ENCODE data around the gene CSTF2. TPM values are rescaled to one million over a fixed set of nuclear protein-coding genes. Genes with fewer than 3 reads are reported as not detected.

CSTF2 gene
- total and polyA plus RNA-seq, 2 experiments from 2014 or later, result 12.2 to 13.0 TPM

- DNase-seq (ENCODE audit: low spot score), result no peak
- Histone ChIP-seq H3K4me3 (no peak overlapping the region), H3K79me2 (no peaks in the 10 kb centered on the region), H2AFZ (no peak overlapping the region), H3K4me2 (no peak overlapping the region), H3K9me2 (replicated peaks; ENCODE audit: insufficient read depth) (no peaks in the 10 kb centered on the region), H4K20me1 (ENCODE audit: insufficient read depth, poor library complexity, severe bottlenecking) (no peaks in the 10 kb centered on the region), H3K4me1 (ENCODE audit: insufficient read depth) (no peaks in the 10 kb centered on the region), H3K27me3 (no peaks in the 10 kb centered on the region), H3K9me3 (ENCODE audit: low read depth) (no peaks in the 10 kb centered on the region), H3K27ac (no peak overlapping the region), H3K36me3 (replicated peaks; ENCODE audit: insufficient read depth, low read depth) (no peaks in the 10 kb centered on the region)
- TF ChIP-seq EZH2 (IDR thresholded peaks at IDR 0.05; ENCODE audit: borderline replicate concordance) (no peak), EZH2phosphoT487 (IDR thresholded peaks at IDR 0.05; ENCODE audit: low read depth, severe bottlenecking, unreplicated experiment) (no peak)
- TF ChIP-seq, protein P1, sequence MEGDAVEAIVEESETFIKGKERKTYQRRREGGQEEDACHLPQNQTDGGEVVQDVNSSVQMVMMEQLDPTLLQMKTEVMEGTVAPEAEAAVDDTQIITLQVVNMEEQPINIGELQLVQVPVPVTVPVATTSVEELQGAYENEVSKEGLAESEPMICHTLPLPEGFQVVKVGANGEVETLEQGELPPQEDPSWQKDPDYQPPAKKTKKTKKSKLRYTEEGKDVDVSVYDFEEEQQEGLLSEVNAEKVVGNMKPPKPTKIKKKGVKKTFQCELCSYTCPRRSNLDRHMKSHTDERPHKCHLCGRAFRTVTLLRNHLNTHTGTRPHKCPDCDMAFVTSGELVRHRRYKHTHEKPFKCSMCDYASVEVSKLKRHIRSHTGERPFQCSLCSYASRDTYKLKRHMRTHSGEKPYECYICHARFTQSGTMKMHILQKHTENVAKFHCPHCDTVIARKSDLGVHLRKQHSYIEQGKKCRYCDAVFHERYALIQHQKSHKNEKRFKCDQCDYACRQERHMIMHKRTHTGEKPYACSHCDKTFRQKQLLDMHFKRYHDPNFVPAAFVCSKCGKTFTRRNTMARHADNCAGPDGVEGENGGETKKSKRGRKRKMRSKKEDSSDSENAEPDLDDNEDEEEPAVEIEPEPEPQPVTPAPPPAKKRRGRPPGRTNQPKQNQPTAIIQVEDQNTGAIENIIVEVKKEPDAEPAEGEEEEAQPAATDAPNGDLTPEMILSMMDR (IDR thresholded peaks at IDR 0.05; ENCODE audit: poor library complexity), result no peak
- WGBS (ENCODE audit: low lambda C conversion rate, missing lambda C conversion rate), result 93% methylated on average over 9 of the region's 9 CpGs
Measured at GRCh38 chrX:100830547-100830946, 10.4 kb downstream of the CSTF2 start.

GRCh38 chrX:100831219-100831946 is 11.2 kb downstream of the CSTF2 start:
- Histone ChIP-seq H3K4me3 (no peak overlapping the region), H3K4me1 (ENCODE audit: insufficient read depth) (no peaks in the 10 kb centered on the region), H2AFZ (no peak overlapping the region), H3K9me2 (replicated peaks; ENCODE audit: insufficient read depth) (no peaks in the 10 kb centered on the region), H3K79me2 (no peaks in the 10 kb centered on the region), H3K27ac (no peak overlapping the region), H4K20me1 (ENCODE audit: insufficient read depth, poor library complexity, severe bottlenecking) (no peaks in the 10 kb centered on the region), H3K36me3 (replicated peaks; ENCODE audit: insufficient read depth, low read depth) (no peaks in the 10 kb centered on the region), H3K4me2 (no peak overlapping the region), H3K9me3 (ENCODE audit: low read depth) (no peaks in the 10 kb centered on the region), H3K27me3 (no peaks in the 10 kb centered on the region)
- DNase-seq (ENCODE audit: low spot score), result no peak
- TF ChIP-seq, protein P1 (IDR thresholded peaks at IDR 0.05; ENCODE audit: poor library complexity), result no peak
- TF ChIP-seq EZH2 (IDR thresholded peaks at IDR 0.05; ENCODE audit: borderline replicate concordance) (no peak), EZH2phosphoT487 (IDR thresholded peaks at IDR 0.05; ENCODE audit: low read depth, severe bottlenecking, unreplicated experiment) (no peak)
- 83% methylated on average over 9 of the region's 9 CpGs for WGBS (ENCODE audit: low lambda C conversion rate, missing lambda C conversion rate)

GRCh38 chrX:100850317-100850716 is 30.1 kb downstream of the CSTF2 start:
- Histone ChIP-seq H2AFZ (no peak overlapping the region), H3K4me1 (ENCODE audit: insufficient read depth) (no peaks in the 10 kb centered on the region), H3K36me3 (replicated peaks; ENCODE audit: insufficient read depth, low read depth) (no peaks in the 10 kb centered on the region), H3K9me3 (ENCODE audit: low read depth) (no peaks in the 10 kb centered on the region), H3K79me2 (no peaks in the 10 kb centered on the region), H4K20me1 (ENCODE audit: insufficient read depth, poor library complexity, severe bottlenecking) (no peaks in the 10 kb centered on the region), H3K27me3 (no peaks in the 10 kb centered on the region), H3K4me3 (no peak overlapping the region), H3K4me2 (no peak overlapping the region), H3K27ac (no peak overlapping the region), H3K9me2 (replicated peaks; ENCODE audit: insufficient read depth) (no peaks in the 10 kb centered on the region)
- 68% methylated on average over 4 of the region's 4 CpGs for WGBS (ENCODE audit: low lambda C conversion rate, missing lambda C conversion rate)
- TF ChIP-seq EZH2phosphoT487 (IDR thresholded peaks at IDR 0.05; ENCODE audit: low read depth, severe bottlenecking, unreplicated experiment), result no peak
- no peak for DNase-seq (ENCODE audit: low spot score)

DNA sequence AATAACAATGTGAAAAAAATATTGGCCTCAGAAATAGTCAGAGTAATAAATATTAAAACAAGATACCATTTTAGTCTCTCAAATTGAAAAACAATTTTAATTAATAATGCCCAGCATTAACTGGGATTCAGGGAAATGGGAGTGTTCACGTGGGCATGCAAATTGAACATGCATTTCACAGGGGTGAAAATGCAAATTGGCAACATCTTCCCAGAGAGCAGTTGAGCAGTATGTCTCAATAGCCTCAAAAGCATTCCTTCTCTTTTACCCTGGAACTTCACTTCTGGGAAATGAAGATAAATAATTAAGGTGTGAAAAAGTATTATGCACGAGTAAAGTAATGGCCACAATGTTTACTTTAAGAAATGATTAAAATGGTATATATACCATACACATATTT is 32.6 kb downstream of the CSTF2 start:
- no peaks in the 10 kb centered on the region for H3K27me3 ChIP-seq
- H3K79me2 ChIP-seq, result no peaks in the 10 kb centered on the region
- no peaks in the 10 kb centered on the region for H3K36me3 ChIP-seq (replicated peaks; ENCODE audit: insufficient read depth, low read depth)
- DNase-seq (ENCODE audit: low spot score), result no peak
- H3K9me3 ChIP-seq (ENCODE audit: low read depth), result no peaks in the 10 kb centered on the region
- no peaks in the 10 kb centered on the region for H4K20me1 ChIP-seq (ENCODE audit: insufficient read depth, poor library complexity, severe bottlenecking)
- no peak overlapping the region for H3K4me3 ChIP-seq
- no peak overlapping the region for H3K27ac ChIP-seq
- 60% methylated on average over 2 of the region's 2 CpGs for WGBS (ENCODE audit: low lambda C conversion rate, missing lambda C conversion rate)
- no peaks in the 10 kb centered on the region for H3K9me2 ChIP-seq (replicated peaks; ENCODE audit: insufficient read depth)
- H3K4me2 ChIP-seq, result no peak overlapping the region
- H2AFZ ChIP-seq, result no peak overlapping the region
- TF ChIP-seq, protein P1 (IDR thresholded peaks at IDR 0.05; ENCODE audit: poor library complexity), result no peak
- no peak for TF ChIP-seq EZH2phosphoT487 (IDR thresholded peaks at IDR 0.05; ENCODE audit: low read depth, severe bottlenecking, unreplicated experiment)
- no peak for TF ChIP-seq EZH2 (IDR thresholded peaks at IDR 0.05; ENCODE audit: borderline replicate concordance)
- no peaks in the 10 kb centered on the region for H3K4me1 ChIP-seq (ENCODE audit: insufficient read depth)

Data from hepatocyte (in vitro differentiated cells).